HEK293T (cell line): ENCODE results near the gene KRTAP20-2.

Source experiments
- CTCF ChIA-PET: fragments of 350-600 bp; formaldehyde crosslinking; extraction: SDS; loops from one replicate; lab custom pipeline; 2021; ENCODE audit warnings: antibody characterized with exemption, inconsistent platforms; lab: Yijun Ruan, JAX
- POLR2A ChIA-PET: fragments of 350-600 bp; formaldehyde crosslinking; extraction: SDS; loops from one replicate; lab custom pipeline; 2020; ENCODE audit warnings: antibody characterized with exemption, inconsistent platforms; lab: Yijun Ruan, JAX
- DNase-seq: peaks from one replicate; pipeline ENCODE4 v3.0.0; 2012; ENCODE audit warnings: mixed read lengths; ENCODE audit errors: extremely low spot score
- ARNT ChIP-seq: fragments of 450-650 bp; IDR thresholded peaks from 2 replicates; pipeline ENCODE4 v1.6.1; 2017; ENCODE audit warnings: mild to moderate bottlenecking
- BHLHE40 ChIP-seq: fragments of 450-650 bp; IDR thresholded peaks from 2 replicates; pipeline ENCODE4 v1.6.1; 2016; ENCODE audit warnings: mild to moderate bottlenecking, moderate library complexity, borderline replicate concordance
- CTBP1 ChIP-seq: fragments of 450-650 bp; IDR thresholded peaks from 2 replicates; pipeline ENCODE4 v1.6.1; 2016; ENCODE audit warnings: borderline replicate concordance
- ELF4 ChIP-seq: fragments of 450-650 bp; IDR thresholded peaks from 2 replicates; pipeline ENCODE4 v1.6.1; 2017; ENCODE audit warnings: antibody characterized with exemption
- FOXA1 ChIP-seq: fragments of 450-650 bp; IDR thresholded peaks from 2 replicates; pipeline ENCODE4 v1.6.1; 2016; ENCODE audit warnings: mild to moderate bottlenecking
- FOXK2 ChIP-seq: fragments of 450-650 bp; IDR thresholded peaks from 2 replicates; pipeline ENCODE4 v1.6.1; 2016; ENCODE audit warnings: mild to moderate bottlenecking
- FOXM1 ChIP-seq: fragments of 450-650 bp; IDR thresholded peaks from 2 replicates; pipeline ENCODE4 v1.6.1; 2017; ENCODE audit warnings: mild to moderate bottlenecking, borderline replicate concordance
- HDGF ChIP-seq: fragments of 450-650 bp; IDR thresholded peaks from 2 replicates; pipeline ENCODE4 v1.6.1; 2017; ENCODE audit warnings: antibody characterized with exemption, borderline replicate concordance
- L3MBTL2 ChIP-seq: fragments of 450-650 bp; conservative IDR thresholded peaks from 2 replicates; pipeline ENCODE4 v1.6.1; 2016; ENCODE audit warnings: mild to moderate bottlenecking
- LEF1 ChIP-seq: fragments of 450-650 bp; IDR thresholded peaks from 2 replicates; pipeline ENCODE4 v1.6.1; 2017; ENCODE audit warnings: mild to moderate bottlenecking, borderline replicate concordance
- NFRKB ChIP-seq: fragments of 450-650 bp; IDR thresholded peaks from 2 replicates; pipeline ENCODE4 v1.6.1; 2016; ENCODE audit warnings: mild to moderate bottlenecking, moderate library complexity
- PKNOX1 ChIP-seq: fragments of 450-650 bp; IDR thresholded peaks from 2 replicates; pipeline ENCODE4 v1.6.1; 2016
- SP1 ChIP-seq: fragments of 450-650 bp; IDR thresholded peaks from 2 replicates; pipeline ENCODE4 v1.6.1; 2017
- SUZ12 ChIP-seq: fragments of 450-650 bp; IDR thresholded peaks from 2 replicates; pipeline ENCODE4 v1.6.1; 2016; ENCODE audit warnings: mild to moderate bottlenecking
- TARDBP ChIP-seq: fragments of 450-650 bp; IDR thresholded peaks from 2 replicates; pipeline ENCODE4 v1.6.1; 2016
- ZNF384 ChIP-seq: fragments of 450-650 bp; IDR thresholded peaks from 2 replicates; pipeline ENCODE4 v1.6.1; 2016

Gene KRTAP20-2

GRCh38 chr21:30612132-30612531 lies 22.9 kb upstream of the KRTAP20-2 start:
- ChIA-PET POLR2A (no interaction called here), CTCF (no interaction called here)

GRCh38 chr21:30613836-30614235 lies 21.2 kb upstream of the KRTAP20-2 start, which contains the start of gene KRTAP6-1:
KRTAP6-1 (minus strand) TSS chr21:30613930; CDS start chr21:30613904, 26 bp downstream.
- POLR2A ChIA-PET = no interaction called here

More at GRCh38 chr21:30612132-30612531, 22.9 kb upstream of the KRTAP20-2 start:
- no peak for DNase-seq
- no peak for TF ChIP-seq ELF4
- TF ChIP-seq PKNOX1 = no peak
- TF ChIP-seq NFRKB = no peak
- TF ChIP-seq SP1 = no peak
- no peak for TF ChIP-seq CTBP1
- TF ChIP-seq TARDBP = no peak
- TF ChIP-seq ZNF384 = no peak
- TF ChIP-seq FOXM1 = no peak
- TF ChIP-seq L3MBTL2 = no peak
- TF ChIP-seq SUZ12 = no peak
- TF ChIP-seq LEF1 = no peak
- no peak for TF ChIP-seq FOXK2
- no peak for TF ChIP-seq HDGF
- TF ChIP-seq FOXA1 = no peak
- no peak for TF ChIP-seq BHLHE40
- no peak for TF ChIP-seq ARNT

GRCh38 chr21:30615199-30615598 lies 19.8 kb upstream of the KRTAP20-2 start:
- ChIA-PET POLR2A (no interaction called here), CTCF (no interaction called here)
- no peak for DNase-seq
- TF ChIP-seq NFRKB (no peak), FOXK2 (no peak), L3MBTL2 (no peak), HDGF (no peak), ZNF384 (no peak), FOXM1 (no peak), LEF1 (no peak), SP1 (no peak), SUZ12 (no peak), ELF4 (no peak), PKNOX1 (no peak), ARNT (no peak), BHLHE40 (no peak)

More at GRCh38 chr21:30613836-30614235, 21.2 kb upstream of the KRTAP20-2 start, which contains the start of gene KRTAP6-1:
- TF ChIP-seq ZNF384 = no peak
- TF ChIP-seq BHLHE40 = no peak
- no peak for TF ChIP-seq CTBP1
- TF ChIP-seq PKNOX1 = no peak
- no peak for TF ChIP-seq LEF1
- no peak for TF ChIP-seq SP1
- no peak for TF ChIP-seq ELF4
- no peak for TF ChIP-seq SUZ12
- no peak for TF ChIP-seq HDGF
- no peak for TF ChIP-seq NFRKB
- TF ChIP-seq FOXK2 = no peak
- TF ChIP-seq FOXM1 = no peak
- no peak for TF ChIP-seq FOXA1
- no peak for TF ChIP-seq ARNT
- TF ChIP-seq L3MBTL2 = no peak
- CTCF ChIA-PET = no interaction called here
- no peak for DNase-seq

- ChIA-PET POLR2A (no interaction called here), CTCF (no interaction called here)
- no peak for TF ChIP-seq CTBP1
- TF ChIP-seq FOXA1 = no peak
- no peak for TF ChIP-seq LEF1
- TF ChIP-seq HDGF = no peak
- no peak for TF ChIP-seq L3MBTL2
- no peak for TF ChIP-seq ELF4
- TF ChIP-seq SP1 = no peak
- no peak for DNase-seq
Observed at GRCh38 chr21:30616125-30616524, 18.9 kb upstream of the KRTAP20-2 start, which contains the start of gene KRTAP20-1. KRTAP20-1 (plus strand) TSS chr21:30616425; CDS start chr21:30616455, 30 bp downstream.

- ChIA-PET CTCF (no interaction called here), POLR2A (no interaction called here)
- no peak for DNase-seq
- TF ChIP-seq SP1 (no peak), LEF1 (no peak), ARNT (no peak), TARDBP (no peak), PKNOX1 (no peak), ZNF384 (no peak), L3MBTL2 (no peak), FOXK2 (no peak), HDGF (no peak), FOXM1 (no peak), NFRKB (no peak), FOXA1 (no peak), ELF4 (no peak), CTBP1 (no peak), SUZ12 (no peak), BHLHE40 (no peak)
Observed at GRCh38 chr21:30620080-30620479, 14.9 kb upstream of the KRTAP20-2 start.
